Omental fat pad (tissue), 4 donors: ENCODE measurements around the gene CASS4. TPM values are rescaled to one million over a fixed set of nuclear protein-coding genes. Genes with fewer than 3 reads are reported as not detected.

ENCODE experiments used
- ATAC-seq: fragments of 150-250 bp; one replicate; pipeline ENCODE4 v1.9.1; 2016; ENCODE audit warnings: mild to moderate bottlenecking, moderate library complexity; ENCODE audit not compliant: low FRiP score
- DNase-seq: peaks from one replicate; pipeline ENCODE4 v3.0.0-alpha.2; 2019; ENCODE audit warnings: low spot score
- total RNA-seq, 4 donors: library from RNA; depleted of rRNA; stranded (reverse); fragments of >200 nt; gene quantifications; one replicate each; pipeline ENCODE4 v1.1.0, GENCODE V29; 2016
- TF ChIP-seq, protein P1 (sequence below), 3 donors: fragments of 450-650 bp; IDR thresholded peaks; one replicate each; pipeline ENCODE4 v1.5.1; 2016 to 2017; ENCODE audit warnings: antibody characterized with exemption in 3 of 3, mild to moderate bottlenecking in 3 of 3, moderate library complexity in 2 of 3

CASS4 gene
- total RNA-seq, 4 donors from 2014 or later = 3.5 to 10.6 (median 6.0) TPM

DNA sequence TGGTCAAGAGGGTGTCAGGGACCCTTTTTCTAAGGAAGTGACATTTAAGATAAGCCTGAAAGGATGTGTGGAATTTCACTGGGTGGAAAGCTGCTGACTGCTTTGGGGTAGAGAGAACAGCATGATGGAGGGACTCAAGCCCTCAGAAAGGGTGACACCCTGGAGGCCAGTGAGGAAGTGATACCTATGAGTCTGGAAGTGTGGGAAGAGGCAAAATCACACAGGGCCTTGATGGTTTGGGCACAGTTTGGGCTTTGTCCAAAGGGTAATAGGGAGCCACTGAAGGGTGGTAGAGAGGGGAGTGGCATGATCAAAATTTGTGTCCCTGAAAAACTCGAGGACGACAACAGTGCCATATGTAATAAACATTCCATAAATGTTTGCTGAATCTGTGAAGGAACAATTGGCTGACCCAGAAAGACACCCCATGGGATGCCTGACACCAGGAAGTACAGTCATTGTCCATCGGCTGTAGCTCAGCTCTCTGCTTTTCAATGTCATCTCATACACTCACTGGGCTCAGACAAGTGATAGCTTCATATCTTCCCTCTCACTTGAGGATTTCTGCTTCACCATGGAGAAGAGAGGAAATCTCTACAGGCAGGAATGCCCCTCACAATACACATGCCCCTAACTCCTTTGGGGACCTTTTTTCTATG lies 21.3 kb downstream of the CASS4 start:
- ATAC-seq = no peak
- TF ChIP-seq, protein P1, sequence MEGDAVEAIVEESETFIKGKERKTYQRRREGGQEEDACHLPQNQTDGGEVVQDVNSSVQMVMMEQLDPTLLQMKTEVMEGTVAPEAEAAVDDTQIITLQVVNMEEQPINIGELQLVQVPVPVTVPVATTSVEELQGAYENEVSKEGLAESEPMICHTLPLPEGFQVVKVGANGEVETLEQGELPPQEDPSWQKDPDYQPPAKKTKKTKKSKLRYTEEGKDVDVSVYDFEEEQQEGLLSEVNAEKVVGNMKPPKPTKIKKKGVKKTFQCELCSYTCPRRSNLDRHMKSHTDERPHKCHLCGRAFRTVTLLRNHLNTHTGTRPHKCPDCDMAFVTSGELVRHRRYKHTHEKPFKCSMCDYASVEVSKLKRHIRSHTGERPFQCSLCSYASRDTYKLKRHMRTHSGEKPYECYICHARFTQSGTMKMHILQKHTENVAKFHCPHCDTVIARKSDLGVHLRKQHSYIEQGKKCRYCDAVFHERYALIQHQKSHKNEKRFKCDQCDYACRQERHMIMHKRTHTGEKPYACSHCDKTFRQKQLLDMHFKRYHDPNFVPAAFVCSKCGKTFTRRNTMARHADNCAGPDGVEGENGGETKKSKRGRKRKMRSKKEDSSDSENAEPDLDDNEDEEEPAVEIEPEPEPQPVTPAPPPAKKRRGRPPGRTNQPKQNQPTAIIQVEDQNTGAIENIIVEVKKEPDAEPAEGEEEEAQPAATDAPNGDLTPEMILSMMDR (IDR thresholded peaks at IDR 0.05) = no peak
- no peak for DNase-seq

DNA sequence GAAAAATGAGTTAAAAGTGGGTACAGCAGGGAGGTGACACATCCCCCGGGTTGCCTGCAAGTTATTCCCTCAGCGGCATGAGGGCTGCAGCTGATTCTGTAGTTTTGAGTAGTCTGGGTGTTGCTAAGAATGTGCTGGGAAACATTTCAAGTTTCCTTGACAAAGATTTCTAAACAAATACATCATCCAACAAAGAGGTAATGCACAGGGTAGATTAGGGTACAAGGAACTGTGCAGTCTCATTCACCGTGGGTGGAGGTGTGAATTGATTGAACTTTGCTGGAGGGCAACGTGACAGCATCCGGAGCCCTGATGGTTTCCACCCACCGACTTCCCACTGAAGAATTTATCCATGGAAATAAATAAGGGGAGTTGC lies 21.8 kb downstream of the CASS4 start:
- no peak for ATAC-seq
- DNase-seq = no peak

DNA sequence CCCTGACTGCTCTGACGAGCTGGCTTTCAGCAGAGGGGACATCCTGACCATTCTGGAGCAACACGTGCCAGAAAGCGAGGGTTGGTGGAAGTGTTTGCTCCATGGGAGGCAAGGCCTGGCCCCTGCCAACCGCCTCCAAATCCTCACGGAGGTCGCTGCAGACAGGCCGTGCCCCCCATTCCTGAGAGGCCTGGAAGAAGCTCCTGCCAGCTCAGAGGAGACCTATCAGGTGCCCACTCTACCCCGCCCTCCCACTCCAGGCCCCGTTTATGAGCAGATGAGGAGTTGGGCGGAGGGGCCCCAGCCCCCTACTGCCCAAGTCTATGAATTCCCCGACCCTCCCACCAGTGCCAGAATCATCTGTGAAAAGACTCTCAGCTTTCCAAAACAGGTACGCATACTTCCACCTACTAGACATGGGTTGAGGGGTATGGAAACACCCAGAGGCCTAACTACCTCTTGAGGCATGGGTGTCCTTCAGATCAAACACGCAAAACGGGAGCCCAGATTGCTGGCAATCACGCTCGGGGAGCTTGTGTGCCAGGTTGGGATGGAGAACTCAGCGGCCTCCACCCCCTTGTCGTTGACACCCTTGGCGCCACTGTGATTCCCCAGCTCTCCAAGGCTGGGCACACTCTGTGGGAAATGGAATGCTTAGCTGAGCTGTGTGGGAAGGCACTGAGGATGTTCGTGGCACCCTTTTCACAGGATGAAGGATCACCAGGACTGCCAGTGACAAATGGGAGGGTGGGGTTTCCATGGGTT lies 25.3 kb downstream of the CASS4 start:
- TF ChIP-seq, protein P1 (IDR thresholded peaks at IDR 0.05) = no peak

More for the DNA sequence above, 21.8 kb downstream of the CASS4 start:
- TF ChIP-seq, protein P1 (IDR thresholded peaks at IDR 0.05) = no peak

DNA sequence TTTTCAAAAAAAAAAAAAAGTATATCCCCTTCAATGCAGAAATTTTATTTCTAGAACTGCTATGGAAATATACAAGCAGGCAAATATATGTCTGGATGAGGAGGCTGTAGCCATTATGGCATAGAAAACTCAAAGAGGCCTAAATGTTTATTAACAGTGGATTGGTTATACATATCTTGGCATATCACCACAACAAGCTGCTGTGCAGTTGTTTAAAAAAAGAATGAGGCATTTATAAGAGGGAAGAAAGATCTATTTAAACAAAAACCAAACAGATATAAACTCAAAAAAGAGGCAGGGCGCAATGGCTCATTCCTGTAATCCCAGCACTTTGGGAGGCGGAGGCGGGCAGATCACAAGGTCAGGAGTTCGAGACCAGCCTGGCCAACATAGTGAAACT lies 26.2 kb downstream of the CASS4 start:
- TF ChIP-seq, protein P1 (IDR thresholded peaks at IDR 0.05) = no peak
- ATAC-seq (no peak), DNase-seq (no peak)

More for the DNA sequence above, 25.3 kb downstream of the CASS4 start:
- ATAC-seq (no peak), DNase-seq (no peak)

DNA sequence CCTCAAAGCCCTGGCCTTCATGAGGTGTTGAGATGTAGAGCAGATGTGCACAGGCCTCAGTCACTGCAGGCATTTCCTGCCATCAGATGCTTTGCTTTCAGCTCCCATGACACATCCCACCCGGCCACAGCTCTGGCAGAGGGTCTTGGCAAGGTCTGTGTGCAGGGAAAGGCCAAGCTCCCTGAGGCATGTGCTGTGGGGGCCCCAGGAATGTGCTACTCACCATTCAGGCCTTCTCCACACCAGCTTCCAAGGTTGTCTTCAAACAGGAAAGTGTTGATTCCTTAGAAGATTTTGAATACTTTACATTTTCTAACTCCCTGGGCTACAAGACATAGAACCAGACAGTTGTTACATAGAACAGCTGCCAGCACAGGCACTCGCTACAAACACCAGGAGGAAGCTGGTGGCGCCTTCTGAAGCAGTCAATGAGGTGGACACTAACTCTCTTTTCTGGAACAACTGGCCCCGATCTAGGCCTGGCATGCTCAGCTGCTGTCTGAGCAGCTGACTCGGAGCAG lies 27.8 kb downstream of the CASS4 start:
- DNase-seq (no peak), ATAC-seq (no peak)
- TF ChIP-seq, protein P1 (IDR thresholded peaks at IDR 0.05) = no peak

DNA sequence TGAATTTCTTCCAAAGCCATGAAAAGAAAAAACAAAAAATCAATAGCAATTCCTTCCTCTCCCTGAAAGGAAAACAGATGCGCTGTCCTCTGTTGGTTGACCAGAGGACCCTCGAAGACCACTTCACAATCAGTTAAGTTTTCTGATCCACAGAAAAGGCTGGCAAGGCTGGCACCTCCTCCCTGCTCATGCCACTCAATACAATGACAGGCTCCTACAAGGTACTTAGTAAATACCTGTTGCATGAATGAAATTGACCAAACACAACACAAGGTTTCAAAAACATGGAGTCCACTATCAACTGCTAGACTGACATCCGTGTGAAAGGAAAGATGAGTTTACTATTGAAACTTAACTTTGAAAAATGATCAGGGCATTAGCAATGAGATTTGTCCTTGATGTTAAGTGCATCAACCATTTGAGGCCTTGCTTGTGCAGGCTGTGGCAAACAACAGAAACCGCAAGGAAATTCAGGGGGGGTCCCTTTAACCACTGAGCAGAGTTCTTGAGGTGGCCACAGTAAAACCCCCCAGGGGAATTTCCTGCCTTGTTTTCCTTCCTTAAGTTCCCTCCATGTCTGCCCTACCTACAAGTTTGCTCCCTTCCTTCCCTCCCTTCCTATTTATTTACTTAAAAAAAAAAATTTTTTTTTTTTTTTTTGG lies 28.4 kb downstream of the CASS4 start:
- no peak for DNase-seq
- ATAC-seq = no peak
- TF ChIP-seq, protein P1 (IDR thresholded peaks at IDR 0.05) = no peak
